Stimulated activated CD8-positive, alpha-beta memory T cell treated with anti-CD3 and anti-CD28 coated beads, Interleukin-12 subunit alpha, Interleukin-12 subunit beta, amount 100 ng/mL, for 4 hours (primary cell): ENCODE data around the gene NFIB.

Source experiments
- DNase-seq: peaks from one replicate; pipeline ENCODE4 v3.0.0-alpha.2; 2020; ENCODE audit warnings: low read depth

NFIB gene

GRCh38 chr9:14242150-14242805, 71.7 kb downstream of the NFIB start:
- DNase-seq: no peak

DNA sequence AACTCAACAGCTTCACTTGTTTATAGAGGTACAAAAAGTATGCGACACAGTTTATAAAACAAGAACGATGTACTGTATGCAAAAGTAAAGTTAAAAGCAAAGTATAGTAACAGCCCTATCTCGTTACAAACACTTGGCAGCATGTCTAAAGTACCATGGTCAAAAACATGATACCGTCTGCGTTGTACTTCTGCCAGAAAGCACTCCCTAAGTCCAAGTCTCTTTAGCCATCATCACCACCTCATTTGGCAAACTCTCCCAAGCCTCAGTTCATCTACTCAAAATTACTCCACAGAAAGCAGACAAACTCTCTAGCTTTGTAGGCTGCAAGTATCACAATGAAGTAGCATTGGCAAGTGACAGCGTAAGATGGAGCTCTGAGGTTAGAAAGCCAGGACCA, 73.4 kb downstream of the NFIB start:
- no peak for DNase-seq

DNA sequence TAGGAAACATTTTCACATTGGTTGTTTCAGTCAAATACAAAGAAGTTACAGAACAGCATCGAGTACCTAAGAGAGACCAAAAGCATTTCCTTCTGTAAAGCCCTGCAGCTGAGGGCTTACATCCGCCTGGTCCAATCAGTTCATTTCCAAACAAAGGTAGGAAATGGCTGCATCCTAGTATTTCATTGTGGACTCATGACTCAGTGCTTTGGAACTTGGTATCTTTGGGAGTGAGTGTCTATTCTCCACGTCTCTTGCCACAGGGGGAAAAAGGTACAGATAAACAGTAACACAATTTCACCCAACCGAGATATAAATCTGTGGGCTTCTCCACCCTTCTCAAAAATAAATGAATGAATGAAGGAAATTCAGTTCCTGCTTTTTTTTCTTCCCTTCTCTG, 75.4 kb downstream of the NFIB start:
- no peak for DNase-seq

DNA sequence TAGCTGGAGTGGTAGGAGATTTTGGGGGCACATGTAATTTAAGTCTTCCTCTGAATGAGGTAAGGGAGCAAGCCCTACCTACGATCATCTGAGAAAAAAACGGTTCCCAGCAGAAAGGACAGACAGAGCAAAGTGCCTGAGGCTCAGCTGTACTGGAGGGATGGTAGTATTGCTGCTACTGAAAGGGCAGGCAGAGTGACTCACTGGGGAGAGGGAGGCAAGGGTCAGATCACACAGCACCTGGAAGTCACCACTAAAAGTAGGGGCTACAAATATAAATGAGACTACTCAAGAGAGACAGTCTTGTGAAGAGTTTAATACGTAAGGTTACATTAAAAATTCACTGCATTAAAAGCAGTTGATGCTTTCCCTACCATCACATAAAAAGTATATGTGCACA, 75.9 kb downstream of the NFIB start:
- no peak for DNase-seq

- no peak for DNase-seq
Measured at GRCh38 chr9:14236591-14236990, 77.3 kb downstream of the NFIB start.

DNA sequence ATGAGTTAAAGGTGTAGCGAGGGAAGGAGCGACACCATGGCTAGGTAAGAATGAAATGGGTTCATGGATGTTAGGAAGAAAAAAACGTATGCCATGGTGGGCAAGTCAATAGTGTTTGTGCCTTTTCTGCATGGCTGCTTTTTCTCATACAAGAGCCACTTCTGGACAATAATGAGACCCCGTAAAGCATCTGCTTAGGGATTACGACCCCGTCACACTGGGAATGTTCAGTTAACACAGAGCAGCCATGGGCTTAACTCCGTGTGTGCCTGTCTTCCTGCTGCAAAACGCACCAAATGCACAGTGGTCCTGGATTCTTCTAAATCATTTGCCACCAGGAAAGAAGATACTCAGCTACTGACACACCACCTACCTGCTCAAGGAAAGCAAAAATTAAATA, 81.8 kb downstream of the NFIB start:
- no peak for DNase-seq

GRCh38 chr9:14231196-14231990, 82.5 kb downstream of the NFIB start:
- no peak for DNase-seq

DNA sequence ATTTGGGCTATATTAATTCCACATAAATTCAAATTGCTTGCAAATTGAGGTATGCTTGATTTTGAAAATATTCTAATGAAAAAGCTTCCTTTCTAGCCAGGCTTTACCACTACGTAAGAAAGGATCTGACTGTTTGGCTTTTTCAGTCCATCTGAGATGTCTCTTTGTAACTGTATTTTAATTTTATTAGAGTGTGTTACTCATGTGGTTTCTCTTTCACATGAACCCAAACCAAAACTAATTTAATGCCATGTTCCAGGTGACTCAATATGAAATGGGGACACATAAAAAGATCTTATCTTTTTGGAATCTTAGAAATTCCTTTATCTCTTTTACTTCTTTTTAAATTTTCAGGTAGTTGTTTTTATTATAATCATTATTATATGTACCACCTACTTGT, 85.3 kb downstream of the NFIB start:
- no peak for DNase-seq

GRCh38 chr9:14226855-14227532, 86.9 kb downstream of the NFIB start:
- no peak for DNase-seq

DNA sequence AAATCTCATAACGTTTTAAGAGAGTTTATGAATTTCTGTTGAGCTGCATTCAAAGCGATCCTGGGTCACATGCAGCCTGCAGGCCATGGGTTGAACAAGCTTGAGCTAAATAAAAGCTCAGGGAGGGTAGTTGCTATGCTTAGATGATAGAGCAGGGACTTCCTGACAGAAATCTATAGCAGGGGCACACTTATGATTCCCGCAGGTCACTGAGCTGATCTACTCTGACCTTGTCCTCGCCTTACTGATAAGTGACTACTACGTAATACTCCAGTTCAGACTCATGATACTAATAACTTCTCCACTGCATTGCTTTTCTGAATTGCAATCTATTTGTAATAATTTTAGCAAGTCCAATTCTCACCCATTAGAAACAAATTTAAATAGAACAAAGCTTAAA, 90.9 kb downstream of the NFIB start:
- no peak for DNase-seq

GRCh38 chr9:14222149-14222835, 91.6 kb downstream of the NFIB start:
- no peak for DNase-seq

- DNase-seq: no peak
Measured at GRCh38 chr9:14221558-14221957, 92.4 kb downstream of the NFIB start.

GRCh38 chr9:14221119-14221518, 92.8 kb downstream of the NFIB start:
- DNase-seq: no peak

DNA sequence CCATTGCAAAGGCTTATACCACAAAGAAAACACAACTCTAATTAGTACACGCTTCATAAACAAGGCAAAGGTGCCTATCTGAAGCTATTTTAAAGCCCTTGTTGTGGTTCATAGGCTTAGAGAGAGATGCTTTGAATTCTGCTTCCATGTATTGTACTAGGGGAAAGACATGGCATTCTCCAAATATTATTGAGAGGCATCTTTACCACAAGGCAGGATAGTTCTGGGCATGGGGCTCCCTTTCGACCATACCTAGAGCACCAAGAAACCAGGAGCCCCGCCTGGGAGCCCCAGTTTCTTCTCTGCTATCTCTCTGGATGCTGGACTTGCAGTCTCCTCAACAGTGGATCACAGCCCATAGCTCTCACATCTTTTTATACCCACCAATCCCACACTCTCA, 93.7 kb downstream of the NFIB start:
- DNase-seq: no peak

DNA sequence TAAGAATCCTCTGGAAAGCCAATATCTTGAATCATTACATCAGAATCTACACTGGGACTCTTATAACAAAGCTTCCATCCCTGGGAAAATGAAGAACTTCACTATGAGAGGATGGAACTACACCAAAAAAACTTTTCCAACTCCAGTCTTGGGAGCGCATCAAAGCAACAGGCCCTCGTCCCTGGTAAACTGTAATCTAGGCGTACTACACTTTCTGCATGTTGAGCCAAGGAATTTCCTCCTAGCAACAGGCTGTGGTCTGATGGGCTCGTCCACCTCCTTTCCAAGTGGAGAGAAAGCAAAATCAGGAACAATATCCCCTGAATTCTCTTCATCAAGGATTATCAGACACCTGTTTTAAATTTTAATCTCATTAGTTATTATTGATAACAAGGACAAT, 94.1 kb downstream of the NFIB start:
- DNase-seq: no peak

GRCh38 chr9:14218253-14218652, 95.7 kb downstream of the NFIB start:
- DNase-seq: no peak

DNA sequence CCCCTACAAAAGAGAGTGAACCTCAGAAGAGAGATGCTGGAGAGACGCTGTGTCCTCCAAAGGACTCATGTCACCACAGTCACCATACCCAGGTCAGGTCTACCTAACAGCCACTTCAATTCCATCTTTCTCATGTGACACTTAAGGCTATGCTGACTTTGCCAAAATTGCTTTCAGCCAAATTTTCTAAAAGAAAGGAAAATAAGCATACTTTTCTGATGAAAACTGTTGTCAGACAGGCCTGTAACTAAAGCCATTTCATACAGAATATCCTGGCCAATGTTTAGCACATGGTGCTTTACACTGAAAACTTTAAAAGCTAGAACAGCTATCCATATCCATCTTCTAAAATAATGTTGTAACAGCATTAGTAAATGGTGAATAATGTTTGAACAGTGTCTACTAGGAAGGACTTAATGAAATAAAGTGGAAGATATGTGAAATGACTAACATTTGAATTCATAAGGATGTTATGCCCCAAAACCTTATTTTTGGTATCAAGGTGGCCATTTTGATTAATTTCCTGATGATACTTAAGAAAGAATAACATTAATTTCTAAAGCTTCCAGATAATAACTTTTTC, 97.2 kb downstream of the NFIB start:
- DNase-seq: no peak

- DNase-seq: no peak
Measured at GRCh38 chr9:14215614-14216013, 98.3 kb downstream of the NFIB start.

DNA sequence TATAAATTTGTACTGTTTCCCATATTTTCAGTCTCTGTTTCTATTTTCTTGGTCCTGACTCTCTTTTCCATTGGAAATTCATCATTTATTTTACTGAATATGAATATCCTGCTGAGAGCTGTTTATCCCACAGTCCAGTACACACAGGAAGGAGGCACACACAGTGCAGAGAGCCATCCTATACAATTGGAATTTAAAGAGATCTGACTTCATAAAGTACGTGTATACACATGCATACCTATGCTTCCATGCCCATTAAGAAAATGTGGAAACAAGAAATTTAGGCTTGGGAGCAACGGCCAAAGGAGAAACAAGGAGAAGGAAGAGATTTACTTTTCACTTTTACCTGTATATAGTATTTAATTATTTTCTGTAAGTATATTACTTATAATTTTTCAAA, 99.2 kb downstream of the NFIB start:
- DNase-seq: no peak

DNA sequence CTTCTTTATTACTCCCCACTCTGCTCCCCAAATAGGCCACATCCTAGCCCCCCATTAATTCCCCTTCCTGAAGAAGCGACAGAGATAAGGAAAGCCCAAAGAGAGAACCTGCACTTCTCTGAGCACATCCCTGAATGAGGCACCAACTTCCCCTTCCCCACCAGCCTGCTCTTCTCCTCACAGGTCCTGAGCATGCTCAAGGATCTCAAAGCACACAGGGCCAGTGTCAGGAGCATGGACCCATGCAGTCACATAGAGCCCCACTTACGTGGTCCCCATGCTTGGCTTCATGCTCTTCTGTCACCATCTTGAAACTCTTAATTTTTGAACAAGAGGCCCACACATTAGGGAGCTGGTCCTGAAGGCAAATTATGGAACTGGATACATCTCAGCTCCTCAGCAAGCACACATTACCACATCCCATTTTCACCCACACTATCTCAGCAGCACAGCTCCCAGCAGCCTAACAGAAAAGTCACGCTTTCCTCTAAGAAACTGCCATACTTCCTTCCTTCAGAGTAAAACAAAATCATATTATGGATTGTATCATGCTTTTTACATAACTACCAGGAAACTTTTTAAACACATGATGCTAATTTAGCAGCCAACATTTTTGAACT, 99.8 kb downstream of the NFIB start:
- no peak for DNase-seq

- no peak for DNase-seq
Measured at GRCh38 chr9:14213504-14213903, 100.4 kb downstream of the NFIB start.
